HG02610 (cell line): ENCODE data around the gene TMEM225B.
"Not testable (repeated sequence)": the region's sequence is repeated elsewhere in the genome, so short reads cannot be mapped to it uniquely, and the experiment has no call there.

Source experiments
- ATAC-seq: cut with Tn5 transposase; IDR thresholded peaks from one replicate; pipeline ENCODE4 v1.9.1; 2021; ENCODE audit warnings: mild to moderate bottlenecking, moderate library complexity; ENCODE audit not compliant: unreplicated experiment

TMEM225B gene

GRCh38 chr7:99597762-99598501 lies at the start of gene TMEM225B:
Gene TMEM225B, plus strand, starts transcription at chr7:99598267. Its CDS starts 6,122 bp downstream, at chr7:99604389.
- no peak for ATAC-seq

GRCh38 chr7:99549545-99549944 lies 48.5 kb upstream of the TMEM225B start:
- ATAC-seq = not testable (repeated sequence)

DNA sequence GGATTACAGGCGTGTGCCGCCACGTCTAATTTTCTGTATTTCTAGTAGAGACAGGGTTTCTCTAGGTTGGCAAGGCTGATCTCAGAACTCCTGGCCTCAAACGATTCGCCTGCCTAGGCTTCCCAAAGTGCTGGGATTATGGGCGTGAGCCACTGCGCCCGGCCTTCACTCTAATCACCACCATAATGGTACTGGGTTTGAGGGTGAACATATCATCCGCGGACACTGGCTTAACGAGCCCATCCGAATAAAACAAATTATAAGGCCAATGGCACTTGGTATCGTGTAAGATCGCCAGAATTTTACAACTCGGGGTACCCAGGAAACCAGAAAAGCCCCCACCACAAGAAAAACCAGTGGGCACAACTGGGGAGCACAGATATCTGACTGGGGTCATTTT lies 46.7 kb upstream of the TMEM225B start:
- ATAC-seq = no peak

- ATAC-seq = peak; percentile 95
Measured at GRCh38 chr7:99551767-99552463, 46.2 kb upstream of the TMEM225B start, which contains the start of gene FAM200A. Gene FAM200A, minus strand, starts transcription at chr7:99552114. Its CDS starts 3,707 bp downstream, at chr7:99548407.

DNA sequence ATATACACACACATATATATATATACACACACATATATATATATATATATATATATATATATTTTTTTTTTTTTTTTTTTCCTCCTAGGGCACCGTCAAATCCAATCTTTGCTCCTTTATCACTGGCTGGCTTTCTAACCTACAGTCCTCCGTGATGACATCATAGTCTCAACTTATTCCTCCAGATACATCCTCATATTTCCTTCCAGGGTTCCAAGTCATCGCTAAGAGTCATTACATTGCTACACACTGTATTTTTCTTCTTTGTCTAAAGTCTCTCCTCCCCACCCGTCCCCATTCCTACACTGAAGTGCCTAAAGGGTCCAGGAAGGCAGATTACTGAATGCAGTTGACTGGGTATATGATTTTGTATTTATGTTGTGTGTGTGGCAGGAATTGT lies 45.0 kb upstream of the TMEM225B start:
- no peak for ATAC-seq

DNA sequence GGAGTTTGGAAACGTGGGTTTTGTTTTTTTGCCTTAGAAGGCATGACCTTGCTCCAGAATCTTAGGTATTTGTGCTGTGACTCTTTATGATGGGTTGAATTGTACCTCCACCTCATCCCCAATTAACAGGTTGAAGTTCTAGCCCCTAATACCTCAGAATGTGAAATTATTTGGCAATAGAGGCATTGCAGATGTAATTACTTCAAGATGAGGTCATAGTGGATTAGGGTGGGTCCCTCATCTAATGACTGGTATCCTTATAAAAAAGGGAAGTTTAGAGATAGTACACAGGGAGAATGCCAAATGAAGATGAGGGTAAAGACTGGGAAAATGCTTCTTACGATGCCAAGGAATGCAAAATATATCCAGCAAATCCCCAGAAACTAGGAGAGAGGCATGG lies 43.1 kb upstream of the TMEM225B start:
- ATAC-seq = no peak

DNA sequence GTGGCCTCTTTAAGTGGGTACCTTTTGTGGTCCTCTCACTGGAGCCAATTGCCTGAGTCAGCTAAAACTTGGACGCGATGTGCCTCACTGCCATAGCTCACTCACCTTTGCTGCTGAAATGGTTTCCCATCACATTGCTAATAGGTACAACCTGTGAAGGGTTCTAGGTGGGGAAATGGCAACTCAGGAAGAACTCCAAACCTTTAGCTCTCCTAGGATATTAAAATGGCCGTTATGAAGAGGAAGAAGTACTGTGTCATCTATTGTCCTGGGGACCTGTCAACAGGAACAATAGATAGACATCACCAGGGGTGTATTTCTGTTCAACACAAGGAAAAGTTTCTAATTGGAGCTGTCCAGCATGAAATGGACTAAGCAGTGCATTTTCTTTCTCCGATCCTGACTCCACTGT lies 40.9 kb upstream of the TMEM225B start:
- no peak for ATAC-seq

- ATAC-seq = peak; percentile 46
Measured at GRCh38 chr7:99557940-99558305, 40.1 kb upstream of the TMEM225B start.

- peak; percentile 78 for ATAC-seq
Measured at GRCh38 chr7:99558306-99559174, 39.5 kb upstream of the TMEM225B start, which contains the start of gene ZNF655. Gene ZNF655, plus strand, starts transcription at chr7:99558642. Its CDS starts 1,918 bp downstream, at chr7:99560560.

DNA sequence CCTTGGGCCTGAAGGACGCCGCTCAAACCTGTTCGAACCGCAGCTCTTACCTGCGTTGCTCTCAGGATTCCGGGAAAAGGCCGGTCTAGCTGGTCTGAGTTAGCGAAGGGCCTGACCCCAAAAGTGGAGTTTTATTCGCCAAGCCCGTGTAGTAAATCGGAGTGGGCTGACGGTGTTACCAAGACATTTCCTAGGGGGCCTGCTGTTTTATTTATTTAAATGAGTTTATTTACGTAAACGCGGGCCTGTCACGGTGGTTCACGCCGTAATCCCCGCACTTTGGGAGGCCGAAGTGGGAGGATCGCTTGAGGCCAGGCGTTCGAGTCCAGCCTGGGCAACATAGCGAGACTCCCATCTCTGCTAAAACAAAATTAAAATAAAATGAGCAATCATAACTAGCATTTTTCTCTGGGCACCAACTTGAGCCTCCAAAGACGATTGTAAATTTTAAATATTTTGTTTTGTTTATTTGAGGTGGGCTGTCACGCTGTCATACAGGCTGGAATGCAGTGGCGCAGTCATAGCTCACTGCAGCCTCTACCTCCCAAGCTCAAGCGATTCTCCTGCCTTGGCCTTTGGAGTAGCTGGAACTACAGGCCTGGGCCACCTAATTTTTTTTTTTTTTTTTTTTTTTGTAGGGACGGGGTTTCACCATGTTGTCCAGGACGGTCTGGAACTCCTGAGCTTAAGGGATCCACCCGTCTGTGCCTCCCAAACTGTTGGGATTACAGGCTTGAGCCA lies 38.7 kb upstream of the TMEM225B start:
- ATAC-seq = no peak

DNA sequence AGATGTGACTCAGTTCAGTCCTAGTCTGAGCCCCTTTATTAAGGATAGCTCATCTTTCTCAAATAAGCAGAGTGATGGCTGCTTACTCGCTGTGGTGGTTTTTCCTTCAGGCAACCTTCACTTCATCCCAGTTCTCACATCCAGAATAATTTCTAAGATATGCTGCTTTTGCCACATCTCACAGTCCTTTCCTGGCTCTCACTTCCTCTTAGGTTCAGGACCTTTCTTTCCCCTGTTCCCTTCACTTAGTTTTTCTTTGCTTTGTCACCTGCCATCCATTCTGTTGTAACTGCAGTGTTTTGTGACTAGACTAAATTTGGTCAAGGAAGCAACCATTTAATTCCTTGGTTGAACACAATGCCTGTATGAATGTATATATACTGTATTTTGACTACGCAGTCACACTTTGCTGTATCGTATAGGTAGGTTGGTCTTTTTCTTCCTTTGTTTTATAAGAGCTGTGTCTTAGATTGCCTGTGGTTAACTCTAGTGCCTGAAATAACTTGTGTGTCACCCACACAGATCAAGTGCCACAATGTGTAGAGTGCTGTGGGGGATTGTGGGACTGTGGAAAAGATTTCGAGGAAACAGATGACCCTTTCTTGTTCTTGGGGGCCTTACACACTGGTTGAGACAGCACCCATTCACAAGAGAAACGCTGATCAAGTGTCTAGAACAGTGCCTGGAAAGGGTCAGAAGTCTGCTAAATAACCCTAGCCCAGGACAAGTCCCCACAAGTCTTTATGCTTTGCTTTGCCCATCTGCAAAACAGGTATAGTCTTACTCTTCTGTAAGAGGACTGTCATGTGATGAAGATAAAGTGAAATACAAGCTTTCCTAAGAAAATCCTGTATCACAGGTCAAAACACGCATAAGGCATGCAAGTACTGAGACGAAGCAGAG lies 37.0 kb upstream of the TMEM225B start:
- ATAC-seq = no peak

DNA sequence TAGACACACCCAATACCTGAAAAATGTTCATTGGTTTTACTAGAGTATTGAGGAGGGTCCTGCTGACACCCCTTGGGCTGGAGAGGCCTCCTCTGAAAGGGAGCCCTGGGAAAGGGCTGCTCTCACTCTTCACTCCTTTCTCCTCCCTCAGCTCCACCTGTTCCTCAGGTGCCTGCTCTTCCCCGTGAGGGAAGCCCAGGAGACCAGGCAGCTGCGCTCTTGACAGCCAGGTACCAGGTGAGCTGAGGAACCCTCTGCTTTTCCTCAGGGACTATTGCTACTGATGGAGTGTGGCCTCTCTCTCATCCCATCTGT lies 36.4 kb upstream of the TMEM225B start:
- no peak for ATAC-seq

- no peak for ATAC-seq
Measured at GRCh38 chr7:99562114-99562784, 35.8 kb upstream of the TMEM225B start.

- no peak for ATAC-seq
Measured at GRCh38 chr7:99562832-99563231, 35.2 kb upstream of the TMEM225B start.

DNA sequence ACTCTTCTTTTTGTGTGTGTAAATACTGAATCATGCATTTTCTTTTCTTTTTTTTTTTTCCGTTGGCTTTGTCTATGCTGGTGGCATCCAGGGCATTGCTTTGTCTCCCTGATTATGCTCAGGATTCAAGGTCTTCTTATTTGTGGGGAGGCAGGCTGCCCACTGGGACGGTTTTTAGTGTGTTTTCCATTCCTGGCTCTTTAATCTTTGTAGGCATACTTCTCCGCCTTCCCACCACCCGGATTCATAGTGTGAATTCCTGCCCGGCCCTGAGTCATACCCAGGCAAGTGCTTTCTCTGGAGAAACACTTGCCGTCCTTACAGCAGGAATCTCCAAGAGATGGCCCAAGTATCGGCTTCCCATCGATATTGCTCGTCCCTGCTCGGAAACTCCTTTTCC lies 34.4 kb upstream of the TMEM225B start:
- ATAC-seq = no peak

GRCh38 chr7:99568770-99569169 lies 29.3 kb upstream of the TMEM225B start:
- ATAC-seq = not testable (repeated sequence)

DNA sequence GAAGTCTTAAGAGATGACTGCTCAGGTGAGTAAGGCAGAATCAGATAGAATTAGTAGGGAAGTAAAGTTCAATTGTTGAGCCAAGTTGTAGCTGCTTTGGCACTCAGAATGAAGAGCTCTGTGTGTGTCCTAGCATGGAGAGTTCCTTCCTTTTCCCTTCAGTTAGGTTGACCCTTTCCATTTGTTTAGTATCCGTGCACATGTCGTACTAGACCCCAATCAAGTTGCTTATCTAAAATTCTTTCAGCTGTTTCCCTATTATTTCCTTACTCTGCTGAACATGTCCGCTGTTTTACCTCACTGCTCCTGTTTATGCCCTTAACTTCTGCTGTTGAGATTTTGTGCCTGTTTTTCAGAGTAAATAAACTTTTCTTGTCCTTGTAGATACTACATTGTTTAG lies 26.3 kb upstream of the TMEM225B start:
- no peak for ATAC-seq

DNA sequence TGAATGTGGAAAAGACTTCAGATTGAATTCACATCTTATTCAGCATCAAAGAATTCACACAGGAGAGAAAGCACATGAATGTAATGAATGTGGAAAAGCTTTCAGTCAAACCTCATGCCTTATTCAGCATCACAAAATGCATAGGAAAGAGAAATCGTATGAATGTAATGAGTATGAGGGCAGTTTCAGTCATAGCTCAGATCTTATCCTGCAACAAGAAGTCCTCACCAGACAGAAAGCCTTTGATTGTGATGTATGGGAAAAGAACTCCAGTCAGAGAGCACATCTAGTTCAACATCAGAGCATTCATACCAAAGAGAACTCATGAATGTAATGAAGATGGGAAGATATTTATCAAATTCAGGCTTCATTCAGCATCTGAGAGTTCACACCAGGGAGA lies 24.8 kb upstream of the TMEM225B start:
- no peak for ATAC-seq

GRCh38 chr7:99576251-99576650 lies 21.8 kb upstream of the TMEM225B start:
- ATAC-seq = no peak
